ENCODE measurements around the gene MRPL17.

DNA sequence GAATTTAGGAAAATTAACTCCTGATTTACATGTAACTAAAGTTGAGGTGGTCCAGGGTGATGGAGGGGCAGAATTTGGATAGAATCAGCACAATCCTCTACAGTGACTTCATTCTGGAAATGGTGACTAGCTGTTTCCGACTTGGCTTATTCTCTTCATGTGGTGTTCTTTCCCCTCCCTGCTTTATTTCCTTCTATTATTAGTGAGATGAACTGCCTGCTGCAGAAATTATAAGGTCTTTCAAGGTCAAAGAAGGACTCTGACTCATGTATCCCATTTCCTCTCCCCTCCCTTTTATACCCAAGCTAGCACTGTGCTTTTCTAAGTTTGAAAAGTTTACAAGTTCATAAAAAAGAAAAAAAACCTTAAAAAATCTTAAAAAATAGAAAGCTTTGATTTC, 12.2 kb upstream of the MRPL17 start:
- TF ChIP-seq, protein P1, sequence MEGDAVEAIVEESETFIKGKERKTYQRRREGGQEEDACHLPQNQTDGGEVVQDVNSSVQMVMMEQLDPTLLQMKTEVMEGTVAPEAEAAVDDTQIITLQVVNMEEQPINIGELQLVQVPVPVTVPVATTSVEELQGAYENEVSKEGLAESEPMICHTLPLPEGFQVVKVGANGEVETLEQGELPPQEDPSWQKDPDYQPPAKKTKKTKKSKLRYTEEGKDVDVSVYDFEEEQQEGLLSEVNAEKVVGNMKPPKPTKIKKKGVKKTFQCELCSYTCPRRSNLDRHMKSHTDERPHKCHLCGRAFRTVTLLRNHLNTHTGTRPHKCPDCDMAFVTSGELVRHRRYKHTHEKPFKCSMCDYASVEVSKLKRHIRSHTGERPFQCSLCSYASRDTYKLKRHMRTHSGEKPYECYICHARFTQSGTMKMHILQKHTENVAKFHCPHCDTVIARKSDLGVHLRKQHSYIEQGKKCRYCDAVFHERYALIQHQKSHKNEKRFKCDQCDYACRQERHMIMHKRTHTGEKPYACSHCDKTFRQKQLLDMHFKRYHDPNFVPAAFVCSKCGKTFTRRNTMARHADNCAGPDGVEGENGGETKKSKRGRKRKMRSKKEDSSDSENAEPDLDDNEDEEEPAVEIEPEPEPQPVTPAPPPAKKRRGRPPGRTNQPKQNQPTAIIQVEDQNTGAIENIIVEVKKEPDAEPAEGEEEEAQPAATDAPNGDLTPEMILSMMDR (conservative IDR thresholded peaks at IDR 0.05; ENCODE audit: low read length): no peak
- TF ChIP-seq EZH2phosphoT487 (IDR thresholded peaks at IDR 0.05; ENCODE audit: borderline replicate concordance, low read depth, low read length): no peak
